Uterus (tissue), 4 donors: ENCODE data around the gene SH3PXD2A. TPM values are rescaled to one million over a fixed set of nuclear protein-coding genes. Genes with fewer than 3 reads are reported as not detected.

Experiments used
- DNase-seq, 2 donors: peaks; one replicate each; pipeline ENCODE4 v3.0.0-alpha.2; 2019 to 2020
- H3K27ac ChIP-seq, 2 donors: fragments of 200-600 bp; sonication (generic); 1 replicate in 1 of 2; 2 replicates in 1 of 2; pipeline ENCODE4 v1.5.1; 2016 to 2018
- H3K27me3 ChIP-seq, 2 donors: fragments of 200-600 bp; sonication (generic); one replicate each; pipeline ENCODE4 v1.5.1; 2018 to 2019; ENCODE audit warnings: control low read depth in 1 of 2
- H3K36me3 ChIP-seq, 2 donors: fragments of 200-600 bp; sonication (generic); one replicate each; pipeline ENCODE4 v1.5.1; 2019; ENCODE audit warnings: control low read depth in 1 of 2
- H3K4me1 ChIP-seq, 2 donors: fragments of 200-600 bp; sonication (generic); one replicate each; pipeline ENCODE4 v1.5.1; 2018 to 2019; ENCODE audit warnings: control low read depth in 1 of 2
- H3K4me3 ChIP-seq, 2 donors: fragments of 200-600 bp; sonication (generic); 1 replicate in 1 of 2; 2 replicates in 1 of 2; pipeline ENCODE4 v1.5.1; 2018 to 2019; ENCODE audit warnings: mild to moderate bottlenecking in 1 of 2
- H3K9me3 ChIP-seq, 2 donors: fragments of 200-600 bp; sonication (generic); one replicate each; pipeline ENCODE4 v1.5.1; 2019; ENCODE audit warnings: control low read depth in 1 of 2
- CTCF ChIP-seq, 4 experiments: fragments of 200-600 bp in 2 of 4; fragments of 450-650 bp in 2 of 4; sonication (generic) in 2 of 4; IDR thresholded peaks; one replicate each; pipeline ENCODE4 v1.5.1; 2016 to 2019; ENCODE audit warnings: antibody characterized with exemption in 4 of 4, mild to moderate bottlenecking in 2 of 4, moderate library complexity in 1 of 4
- POLR2A ChIP-seq, 2 donors: fragments of 450-650 bp; IDR thresholded peaks; one replicate each; pipeline ENCODE4 v1.6.1; 2016; ENCODE audit warnings: antibody characterized with exemption in 2 of 2, mild to moderate bottlenecking in 1 of 2, moderate library complexity in 1 of 2
- intact Hi-C: fragments of 100-400 bp; cut with DNase I; formaldehyde crosslinking; loops from one replicate; pipeline ENCODE4 v1.15.1; 2023; ENCODE audit warnings: low total_unique reads
- total RNA-seq, 4 donors: library from RNA; depleted of rRNA in 3 of 4; stranded (reverse); fragments of >200 nt in 3 of 4; gene quantifications; one replicate each; pipeline versions ENCODE4 v1.1.0 to v1.2.4, GENCODE V29; 2014 to 2023
- donor health status: DM: yes; HTN: yes; CAD: no.

SH3PXD2A gene
- total RNA-seq, 4 donors from 2014 or later = 12.6 to 117 (median 46.6) TPM

GRCh38 chr10:103839872-103840739 is 15.3 kb downstream of the SH3PXD2A start:
- H3K36me3 ChIP-seq = no peaks in the 10 kb centered on the region
- no peaks in the 10 kb centered on the region for H3K27me3 ChIP-seq
- H3K4me1 ChIP-seq = peaks cover 0 to 15% of the 10 kb centered on the region in 2 donors
- no peak overlapping the region for H3K4me3 ChIP-seq
- H3K27ac ChIP-seq = no peak overlapping the region
- TF ChIP-seq CTCF (IDR thresholded peaks at IDR 0.05) (no peak), POLR2A (IDR thresholded peaks at IDR 0.05) (no peak)
- intact Hi-C loops = no loop called here
- DNase-seq = no peak
- H3K9me3 ChIP-seq = no peaks in the 10 kb centered on the region

- intact Hi-C loops = no loop called here
- Histone ChIP-seq H3K9me3 (no peaks in the 10 kb centered on the region), H3K36me3 (no peaks in the 10 kb centered on the region), H3K27ac (no peak overlapping the region), H3K4me1 (peaks cover 0 to 17% of the 10 kb centered on the region in 2 donors), H3K4me3 (no peak overlapping the region), H3K27me3 (no peaks in the 10 kb centered on the region)
- DNase-seq = no peak
- TF ChIP-seq POLR2A (IDR thresholded peaks at IDR 0.05) (no peak), CTCF (IDR thresholded peaks at IDR 0.05) (no peak)
Measured at GRCh38 chr10:103839519-103839871, 15.9 kb downstream of the SH3PXD2A start.

GRCh38 chr10:103838862-103839518 is 16.4 kb downstream of the SH3PXD2A start:
- no peak for DNase-seq
- Histone ChIP-seq H3K27me3 (no peaks in the 10 kb centered on the region), H3K4me3 (no peak overlapping the region), H3K36me3 (no peaks in the 10 kb centered on the region), H3K9me3 (no peaks in the 10 kb centered on the region), H3K4me1 (peaks cover 0 to 12% of the 10 kb centered on the region in 2 donors), H3K27ac (no peak overlapping the region)
- no peak for TF ChIP-seq CTCF (IDR thresholded peaks at IDR 0.05)
- no peak for TF ChIP-seq POLR2A (IDR thresholded peaks at IDR 0.05)
- intact Hi-C loops = no loop called here

- TF ChIP-seq POLR2A (IDR thresholded peaks at IDR 0.05) (no peak), CTCF (IDR thresholded peaks at IDR 0.05) (no peak)
- intact Hi-C loops = no loop called here
- Histone ChIP-seq H3K4me1 (peaks cover 0 to 7% of the 10 kb centered on the region in 2 donors), H3K9me3 (no peaks in the 10 kb centered on the region), H3K4me3 (no peak overlapping the region), H3K27ac (no peak overlapping the region), H3K27me3 (no peaks in the 10 kb centered on the region), H3K36me3 (no peaks in the 10 kb centered on the region)
- DNase-seq = no peak
Measured at GRCh38 chr10:103838070-103838395, 17.3 kb downstream of the SH3PXD2A start.

- Histone ChIP-seq H3K27me3 (no peaks in the 10 kb centered on the region), H3K36me3 (no peaks in the 10 kb centered on the region), H3K9me3 (no peaks in the 10 kb centered on the region), H3K4me1 (peaks cover 0 to 7% of the 10 kb centered on the region in 2 donors), H3K27ac (no peak overlapping the region), H3K4me3 (no peak overlapping the region)
- DNase-seq = no peak
- intact Hi-C loops = no loop called here
- TF ChIP-seq POLR2A (IDR thresholded peaks at IDR 0.05) = no peak
- TF ChIP-seq CTCF (IDR thresholded peaks at IDR 0.05) = no peak
Measured at GRCh38 chr10:103837370-103838069, 17.9 kb downstream of the SH3PXD2A start.
